AML-193 (cell line): Measurements from ENCODE around the gene EDEM2.

Source experiments
- DNase-seq, 2 experiments: peaks; one replicate each; lab custom pipeline; 2025; lab: John Stamatoyannopoulos, UW

The EDEM2 gene

GRCh38 chr20:35129647-35130069 is 17.5 kb downstream of the EDEM2 start:
- peak; percentile 52 to 53 for DNase-seq

GRCh38 chr20:35125753-35126152 is 21.4 kb downstream of the EDEM2 start:
- no peak for DNase-seq

GRCh38 chr20:35122756-35123405 is 24.3 kb downstream of the EDEM2 start:
- DNase-seq: no peak

- DNase-seq: no peak
These were observed 25.9 kb downstream of the EDEM2 start for GRCh38 chr20:35121186-35121585.

- DNase-seq: peak; percentile 5 to 12
These were observed 27.0 kb downstream of the EDEM2 start for GRCh38 chr20:35120012-35120701.

GRCh38 chr20:35117629-35118028 is 29.5 kb downstream of the EDEM2 start:
- no peak for DNase-seq

- no peak for DNase-seq
These were observed 29.9 kb downstream of the EDEM2 start for GRCh38 chr20:35117196-35117595.

GRCh38 chr20:35116258-35116657 is 30.9 kb downstream of the EDEM2 start:
- no peak for DNase-seq

GRCh38 chr20:35115606-35116005 is 31.5 kb downstream of the EDEM2 start:
- DNase-seq: no peak

GRCh38 chr20:35112276-35112675 is 34.9 kb downstream of the EDEM2 start:
- peak; percentile 31 for DNase-seq

- DNase-seq: peak; percentile 3 to 18
These were observed 35.8 kb downstream of the EDEM2 start for GRCh38 chr20:35111141-35111888.

GRCh38 chr20:35108921-35109320 is 38.2 kb downstream of the EDEM2 start:
- DNase-seq: no peak

GRCh38 chr20:35106827-35107380 is 40.2 kb downstream of the EDEM2 start:
- DNase-seq: no peak

GRCh38 chr20:35104685-35105295 is 42.3 kb downstream of the EDEM2 start:
- DNase-seq: no peak

GRCh38 chr20:35101620-35102019 is 45.5 kb downstream of the EDEM2 start:
- no peak for DNase-seq

GRCh38 chr20:35093267-35093884 is 53.8 kb downstream of the EDEM2 start:
- DNase-seq: peak; percentile 44 to 58

- DNase-seq: peak; percentile 76 to 87
These were observed 54.4 kb downstream of the EDEM2 start, which contains the start of gene TRPC4AP for GRCh38 chr20:35092524-35093266. TRPC4AP (minus strand) TSS chr20:35092807; CDS start chr20:35092781, 26 bp downstream.

- DNase-seq: peak in 1 of 2 experiments; percentile 26
These were observed 55.2 kb downstream of the EDEM2 start for GRCh38 chr20:35091816-35092523.

- peak; percentile 43 to 46 for DNase-seq
These were observed 58.6 kb downstream of the EDEM2 start for GRCh38 chr20:35088231-35089145.
